Activated CD8-positive, alpha-beta memory T cell treated with anti-CD3 and anti-CD28 coated beads, Interleukin-2, amount 50 U/mL, for 4 hours (primary cell): Measurements from ENCODE around the gene KRT14.
A peak's percentile ranks its signal among the peaks of the same experiment; 100 is the strongest.
"Not testable (repeated sequence)": the region's sequence is repeated elsewhere in the genome, so short reads cannot be mapped to it uniquely, and the experiment has no call there.

ENCODE experiments used
- DNase-seq: peaks from one replicate; pipeline ENCODE4 v3.0.0-alpha.2; 2020

Gene KRT14

GRCh38 chr17:41600318-41600717, 13.6 kb upstream of the KRT14 start:
- DNase-seq: no peak

- DNase-seq: no peak
Observed at GRCh38 chr17:41599680-41600079, 13.0 kb upstream of the KRT14 start.

- no peak for DNase-seq
Observed at GRCh38 chr17:41595585-41595984, 8.9 kb upstream of the KRT14 start.

- DNase-seq: no peak
Observed at GRCh38 chr17:41594363-41594915, 7.7 kb upstream of the KRT14 start.

- no peak for DNase-seq
Observed at GRCh38 chr17:41593306-41593981, 6.7 kb upstream of the KRT14 start.

GRCh38 chr17:41592601-41593305, 6.1 kb upstream of the KRT14 start:
- DNase-seq: no peak

- no peak for DNase-seq
Observed at GRCh38 chr17:41589301-41589700, 2.6 kb upstream of the KRT14 start.

GRCh38 chr17:41588126-41588810, 1.6 kb upstream of the KRT14 start:
- DNase-seq: no peak

- DNase-seq: no peak
Observed at GRCh38 chr17:41585301-41586056, 1.2 kb downstream of the KRT14 start.

GRCh38 chr17:41584331-41584927, 2.3 kb downstream of the KRT14 start:
- DNase-seq: not testable (repeated sequence)

GRCh38 chr17:41583137-41584127, 3.3 kb downstream of the KRT14 start:
- DNase-seq: no peak

- not testable (repeated sequence) for DNase-seq
Observed at GRCh38 chr17:41582061-41582968, 4.4 kb downstream of the KRT14 start.

GRCh38 chr17:41581366-41582060, 5.2 kb downstream of the KRT14 start:
- no peak for DNase-seq

GRCh38 chr17:41580687-41581365, 5.9 kb downstream of the KRT14 start:
- DNase-seq: no peak

- no peak for DNase-seq
Observed at GRCh38 chr17:41580244-41580575, 6.5 kb downstream of the KRT14 start.

GRCh38 chr17:41579484-41580243, 7.0 kb downstream of the KRT14 start:
- peak; percentile 45 for DNase-seq

- no peak for DNase-seq
Observed at GRCh38 chr17:41578971-41579370, 7.7 kb downstream of the KRT14 start.

GRCh38 chr17:41578538-41578937, 8.2 kb downstream of the KRT14 start:
- DNase-seq: no peak
